GM19239 (cell line): ENCODE data around the gene HOXC6.

Experiments
- DNase-seq: peaks from one replicate; pipeline ENCODE4 v3.0.0; 2011; ENCODE audit warnings: low spot score; ENCODE audit not compliant: insufficient read length
- FAIRE-seq: peaks from 2 replicates; lab custom pipeline; 2011; peaks lifted over from hg19 to GRCh38; lab: Jason Lieb, UNC

Gene HOXC6

GRCh38 chr12:54028314-54029201 lies at the start of gene HOXC6:
Gene HOXC6 (plus strand): TSS chr12:54028440. CDS start chr12:54028522, 82 bp downstream.
- no peak for DNase-seq

DNA sequence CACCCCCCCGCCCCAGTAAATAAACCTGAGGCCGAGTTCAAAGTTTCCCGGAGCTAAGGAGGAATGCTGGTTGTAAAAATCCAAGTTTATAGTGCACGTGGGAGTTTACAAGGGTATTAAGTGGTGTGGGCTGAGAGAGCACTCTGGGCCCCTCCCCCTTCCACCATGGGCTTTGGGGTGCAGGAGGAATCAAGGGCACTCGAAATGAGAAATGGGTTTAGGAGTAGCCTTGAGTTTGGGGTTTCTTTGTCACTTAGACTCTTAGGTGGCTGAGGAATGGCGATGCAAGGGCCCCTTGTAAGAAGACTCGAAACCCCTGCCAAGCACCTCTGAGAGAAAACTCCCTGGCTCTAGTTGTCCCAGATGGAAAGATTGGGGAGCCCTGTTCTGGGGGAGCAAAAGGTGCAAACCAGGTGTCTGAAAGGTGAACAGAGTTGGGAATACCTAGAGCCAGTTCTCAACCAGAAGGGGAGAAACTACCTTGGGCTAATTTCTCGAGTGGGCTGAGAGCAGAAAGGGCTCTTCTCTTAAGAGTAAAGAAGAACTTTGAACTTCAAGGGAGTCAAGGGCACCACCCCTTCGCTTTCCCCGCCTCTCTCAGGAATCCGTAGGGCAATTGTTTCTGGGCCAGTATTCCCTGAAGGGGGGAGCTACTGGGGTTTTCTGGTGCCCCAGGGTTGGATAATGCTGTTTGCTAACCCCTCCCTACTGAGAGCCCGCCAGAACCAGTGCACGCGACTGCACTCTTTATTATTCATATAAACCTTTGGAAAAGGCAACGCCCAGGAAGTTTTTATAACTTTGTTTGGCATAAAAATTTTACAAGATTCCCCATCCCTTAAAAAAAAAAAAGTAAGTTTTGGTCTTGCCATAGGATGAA lies 49.5 kb upstream of the HOXC6 start:
- FAIRE-seq (no peak), DNase-seq (no peak)

More at GRCh38 chr12:54028314-54029201, at the start of gene HOXC6:
- FAIRE-seq: no peak

GRCh38 chr12:53980104-53980801 lies 48.0 kb upstream of the HOXC6 start:
- FAIRE-seq: no peak
- no peak for DNase-seq

DNA sequence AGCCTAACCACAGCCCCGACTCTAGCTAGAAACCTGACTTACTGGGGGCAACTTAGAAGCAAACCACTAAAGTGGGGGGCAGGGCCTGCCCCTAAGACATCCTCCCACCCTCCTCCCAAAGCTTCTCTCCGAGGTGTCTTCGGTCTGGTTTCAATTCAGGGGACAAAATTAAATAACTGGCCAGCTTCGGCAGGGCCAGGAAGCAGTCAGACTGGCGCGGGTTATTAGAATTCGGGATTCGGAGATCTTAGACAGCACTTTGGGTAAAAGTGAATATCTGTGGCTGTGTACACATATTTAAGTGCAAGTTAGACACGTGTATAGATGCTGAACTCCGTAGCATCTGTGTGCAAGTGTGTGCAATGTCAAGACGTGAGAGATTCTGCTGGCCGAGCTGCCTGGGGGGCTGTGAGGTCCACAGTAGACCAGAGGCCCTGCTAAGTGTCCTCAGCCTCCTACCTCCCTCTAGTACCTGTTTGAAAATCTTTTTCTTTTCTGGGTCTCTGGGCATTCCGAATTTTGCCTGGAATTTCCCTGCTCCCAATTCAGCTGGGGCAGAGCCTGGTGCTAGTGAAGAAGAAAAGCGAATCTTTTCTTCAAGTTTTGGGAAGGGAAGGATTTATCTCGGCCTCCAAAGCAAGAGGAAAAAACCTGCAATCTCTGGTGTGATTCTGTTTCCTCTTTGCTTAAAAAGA lies 47.3 kb upstream of the HOXC6 start:
- FAIRE-seq: no peak

GRCh38 chr12:53981634-53982565 lies 46.3 kb upstream of the HOXC6 start:
- no peak for DNase-seq
- FAIRE-seq: no peak

More for the DNA sequence above, 47.3 kb upstream of the HOXC6 start:
- no peak for DNase-seq

- no peak for FAIRE-seq
- DNase-seq: no peak
These were observed 45.3 kb upstream of the HOXC6 start for GRCh38 chr12:53982648-53983567.

- DNase-seq (no peak), FAIRE-seq (no peak)
These were observed 44.7 kb upstream of the HOXC6 start for GRCh38 chr12:53983568-53983949.

GRCh38 chr12:53983950-53984572 lies 44.2 kb upstream of the HOXC6 start:
- no peak for DNase-seq
- no peak for FAIRE-seq

DNA sequence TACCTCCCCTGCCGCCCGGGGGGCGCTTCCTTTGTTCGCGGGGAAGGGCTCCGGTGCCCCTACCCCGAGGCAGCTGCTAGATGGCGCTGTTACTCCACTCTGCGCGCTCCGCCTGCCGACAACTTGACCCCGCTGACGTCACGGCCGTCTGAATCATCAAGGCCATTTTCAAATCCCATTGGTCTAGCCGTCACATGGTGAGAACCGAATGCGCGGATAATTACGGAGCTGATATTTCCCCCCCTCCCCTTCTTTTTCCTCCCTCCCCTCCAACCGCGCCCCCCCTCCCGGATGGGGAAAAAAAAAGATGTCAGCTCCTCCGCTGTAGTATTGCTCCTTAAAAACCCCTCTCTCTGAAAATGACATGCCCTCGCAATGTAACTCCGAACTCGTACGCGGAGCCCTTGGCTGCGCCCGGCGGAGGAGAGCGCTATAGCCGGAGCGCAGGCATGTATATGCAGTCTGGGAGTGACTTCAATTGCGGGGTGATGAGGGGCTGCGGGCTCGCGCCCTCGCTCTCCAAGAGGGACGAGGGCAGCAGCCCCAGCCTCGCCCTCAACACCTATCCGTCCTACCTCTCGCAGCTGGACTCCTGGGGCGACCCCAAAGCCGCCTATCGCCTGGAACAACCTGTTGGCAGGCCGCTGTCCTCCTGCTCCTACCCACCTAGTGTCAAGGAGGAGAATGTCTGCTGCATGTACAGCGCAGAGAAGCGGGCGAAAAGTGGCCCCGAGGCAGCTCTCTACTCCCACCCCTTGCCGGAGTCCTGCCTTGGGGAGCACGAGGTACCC lies 43.1 kb upstream of the HOXC6 start, which contains the start of gene HOXC10:
Gene HOXC10, plus strand, starts transcription at position 246 of the 791 bp plus-strand sequence. Its CDS starts 114 bp downstream, at position 360.
- FAIRE-seq (peak; percentile 73), DNase-seq (peak; percentile 70)

GRCh38 chr12:53985692-53985993 lies 42.6 kb upstream of the HOXC6 start:
- FAIRE-seq (no peak), DNase-seq (no peak)

DNA sequence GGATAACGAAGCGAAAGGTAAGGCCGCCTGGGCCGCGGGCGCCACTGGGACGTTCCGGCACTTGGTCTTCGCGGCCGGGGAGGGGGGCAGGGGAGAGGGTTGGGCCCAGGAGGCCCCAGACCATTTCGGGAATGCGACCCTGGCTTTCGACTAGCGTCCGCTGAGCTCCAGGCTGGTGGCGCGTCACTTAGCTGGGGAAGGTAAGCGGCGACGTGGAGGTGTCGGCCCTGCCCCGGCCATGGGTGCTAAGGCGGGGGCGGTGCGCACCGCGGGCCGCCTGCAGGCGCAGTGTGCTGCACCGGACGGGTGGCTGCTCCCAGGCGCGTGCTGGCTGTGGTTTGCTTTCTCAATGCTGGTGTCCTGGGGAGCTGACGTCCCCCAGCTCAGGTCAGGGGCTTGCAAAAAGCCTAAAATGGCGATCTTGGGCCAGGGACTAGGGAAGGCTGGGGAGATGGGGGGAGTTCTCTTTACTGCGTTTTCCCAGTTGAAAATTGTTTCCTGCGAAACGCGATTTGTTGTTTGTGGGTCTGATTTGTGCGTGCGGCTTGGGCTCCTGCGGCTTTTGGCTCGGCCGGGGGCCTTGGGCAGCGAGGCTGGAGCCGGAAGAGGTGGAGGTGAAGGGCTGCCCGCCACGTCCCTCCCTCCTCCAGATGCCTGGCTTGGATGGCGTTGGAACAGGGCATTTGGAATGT lies 42.1 kb upstream of the HOXC6 start:
- no peak for DNase-seq
- FAIRE-seq: no peak

DNA sequence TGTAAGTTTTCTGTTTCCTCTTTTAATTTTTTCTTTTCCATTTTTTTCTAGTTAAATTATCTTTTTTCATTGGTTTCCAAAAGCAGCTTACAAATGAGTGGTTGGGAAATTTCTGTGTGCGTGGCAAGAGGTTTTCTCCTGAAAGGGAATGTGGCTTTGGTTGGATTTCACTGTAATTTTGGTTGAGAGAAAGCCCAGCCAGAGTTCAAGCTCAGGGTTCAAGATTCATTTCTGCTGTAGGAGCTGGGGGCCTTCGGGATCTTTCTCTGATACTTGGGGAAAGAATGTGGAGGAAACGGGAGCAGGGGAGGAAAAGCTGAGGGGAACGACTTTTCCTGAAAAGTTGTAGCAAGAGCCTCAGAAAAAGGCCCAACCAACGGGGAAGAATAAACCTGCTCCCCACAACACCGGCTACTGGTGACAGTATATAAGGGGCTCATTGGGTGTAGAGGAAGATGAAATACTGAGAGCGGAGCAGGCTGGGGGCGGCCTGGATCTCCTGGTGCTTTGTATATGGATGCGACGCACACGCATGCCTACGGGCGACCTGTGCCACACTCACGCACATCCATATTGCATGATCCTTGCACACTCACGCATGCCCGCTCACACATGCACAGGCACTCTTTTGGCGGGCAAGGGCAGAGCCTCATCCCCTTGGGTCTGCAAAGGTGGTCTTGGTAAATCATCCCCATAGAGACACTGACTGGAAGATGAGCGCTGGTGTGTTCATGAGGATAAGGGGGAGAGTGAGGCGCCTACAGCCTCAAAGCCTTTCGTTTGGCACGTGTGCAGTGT lies 41.4 kb upstream of the HOXC6 start:
- FAIRE-seq (no peak), DNase-seq (no peak)

DNA sequence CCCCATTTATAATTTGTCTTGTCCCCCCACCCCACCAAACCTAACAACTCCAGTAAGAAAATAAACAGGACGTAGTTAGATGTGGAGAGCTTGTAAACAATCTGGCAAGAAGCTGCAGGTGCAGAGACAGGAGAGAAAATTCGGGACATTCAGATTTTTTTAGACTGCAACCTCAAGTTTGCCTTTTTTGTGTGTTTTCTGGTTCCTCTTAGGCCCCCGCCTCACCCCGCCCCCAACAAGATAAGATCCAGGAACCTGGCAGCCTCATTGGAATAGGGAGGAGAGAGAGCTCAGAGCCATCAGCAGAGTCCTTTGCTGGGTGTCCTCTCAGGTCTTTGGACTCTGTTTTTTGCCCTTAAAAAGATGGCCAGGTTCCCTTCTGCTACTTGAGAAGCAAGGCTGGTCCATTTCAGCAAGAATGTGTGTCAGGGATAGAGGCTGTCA lies 40.4 kb upstream of the HOXC6 start:
- no peak for DNase-seq
- no peak for FAIRE-seq

GRCh38 chr12:53988541-53989226 lies 39.6 kb upstream of the HOXC6 start:
- DNase-seq: no peak
- FAIRE-seq: no peak
